Measurements from ENCODE around the gene MPPED1. TPM values are rescaled to one million over a fixed set of nuclear protein-coding genes. Genes with fewer than 3 reads are reported as not detected.

Gene MPPED1
- total and polyA plus RNA-seq, 2 donors (not counting 1 experiment from before 2014, with no cell fraction given): not detected

DNA sequence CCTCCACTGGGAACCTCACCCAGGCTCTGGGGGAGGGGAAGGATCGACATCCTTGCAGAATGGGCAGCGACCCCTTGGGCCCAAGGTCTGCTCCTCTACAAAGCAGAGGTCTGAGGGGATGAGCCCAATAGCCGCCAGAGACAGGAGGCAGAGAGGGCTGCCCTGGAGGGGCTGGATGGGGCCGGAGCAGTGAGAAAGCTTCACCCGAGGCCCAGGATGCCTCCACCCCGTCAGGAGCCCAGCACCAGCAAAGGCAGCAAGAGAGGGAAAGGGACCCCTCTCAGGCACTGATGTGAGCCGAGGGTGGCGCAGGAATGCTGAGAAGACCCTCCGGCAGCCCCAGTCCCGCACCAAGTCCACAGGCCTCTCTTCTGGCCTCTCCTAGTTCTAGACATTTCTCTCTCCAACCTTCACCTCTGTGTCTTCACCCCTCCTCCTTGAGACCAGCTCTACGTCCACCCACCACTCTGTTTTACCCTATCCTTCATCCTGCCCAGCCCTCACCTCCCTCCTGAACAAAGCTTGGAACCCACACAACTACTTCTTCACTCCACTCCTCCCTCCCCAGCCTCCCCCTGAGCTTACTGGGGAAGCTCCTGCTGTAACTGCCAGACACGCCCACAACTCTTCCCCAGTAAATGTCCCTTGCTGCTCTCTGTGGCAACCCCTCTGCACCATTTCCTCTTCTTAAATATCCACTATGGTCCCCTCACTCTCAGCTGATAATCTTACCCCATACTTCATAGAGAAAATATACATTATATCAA lies 131.9 kb downstream of the MPPED1 start:
- H3K9me3 ChIP-seq (ENCODE audit: control insufficient read depth, insufficient read depth, low read depth, low read length): no peaks in the 10 kb centered on the region
- TF ChIP-seq EZH2 (IDR thresholded peaks at IDR 0.05; ENCODE audit: low read length, missing control alignments): no peak
- TF ChIP-seq, protein P1, sequence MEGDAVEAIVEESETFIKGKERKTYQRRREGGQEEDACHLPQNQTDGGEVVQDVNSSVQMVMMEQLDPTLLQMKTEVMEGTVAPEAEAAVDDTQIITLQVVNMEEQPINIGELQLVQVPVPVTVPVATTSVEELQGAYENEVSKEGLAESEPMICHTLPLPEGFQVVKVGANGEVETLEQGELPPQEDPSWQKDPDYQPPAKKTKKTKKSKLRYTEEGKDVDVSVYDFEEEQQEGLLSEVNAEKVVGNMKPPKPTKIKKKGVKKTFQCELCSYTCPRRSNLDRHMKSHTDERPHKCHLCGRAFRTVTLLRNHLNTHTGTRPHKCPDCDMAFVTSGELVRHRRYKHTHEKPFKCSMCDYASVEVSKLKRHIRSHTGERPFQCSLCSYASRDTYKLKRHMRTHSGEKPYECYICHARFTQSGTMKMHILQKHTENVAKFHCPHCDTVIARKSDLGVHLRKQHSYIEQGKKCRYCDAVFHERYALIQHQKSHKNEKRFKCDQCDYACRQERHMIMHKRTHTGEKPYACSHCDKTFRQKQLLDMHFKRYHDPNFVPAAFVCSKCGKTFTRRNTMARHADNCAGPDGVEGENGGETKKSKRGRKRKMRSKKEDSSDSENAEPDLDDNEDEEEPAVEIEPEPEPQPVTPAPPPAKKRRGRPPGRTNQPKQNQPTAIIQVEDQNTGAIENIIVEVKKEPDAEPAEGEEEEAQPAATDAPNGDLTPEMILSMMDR (conservative IDR thresholded peaks at IDR 0.05 in 1 of 2, IDR thresholded peaks at IDR 0.05 in 1 of 2; ENCODE audit: low read depth in 1 of 2, low read length in 2 of 2): no peak
- no peak overlapping the region for H3K4me2 ChIP-seq (ENCODE audit: extremely low read depth, insufficient read depth, low read length)
- H3K79me2 ChIP-seq (ENCODE audit: control insufficient read depth, insufficient read depth, low read length): no peaks in the 10 kb centered on the region
- no peak overlapping the region for H3K9ac ChIP-seq (ENCODE audit: insufficient read depth, low read length)
- DNase-seq (ENCODE audit: low read depth in 2 of 2): no peak
- no peak overlapping the region for H3K4me3 ChIP-seq (replicated peaks in 1 of 4; ENCODE audit: control extremely low read depth in 1 of 4, insufficient read depth in 1 of 4, low read depth in 3 of 4, low read length in 4 of 4)
- no peaks in the 10 kb centered on the region for H3K27me3 ChIP-seq (ENCODE audit: control insufficient read depth, insufficient read depth, low read length)
- no peaks in the 10 kb centered on the region for H3K36me3 ChIP-seq (ENCODE audit: control insufficient read depth, insufficient read depth, low read length)
- H4K20me1 ChIP-seq (ENCODE audit: control insufficient read depth, extremely low read depth, insufficient read depth, low read length): no peaks in the 10 kb centered on the region
- H3K4me1 ChIP-seq (ENCODE audit: control insufficient read depth, extremely low read depth, insufficient read depth, low read length): no peaks in the 10 kb centered on the region
- H2AFZ ChIP-seq (ENCODE audit: low read length): no peak overlapping the region
- no peak overlapping the region for H3K27ac ChIP-seq (ENCODE audit: insufficient read depth, low read length)

DNA sequence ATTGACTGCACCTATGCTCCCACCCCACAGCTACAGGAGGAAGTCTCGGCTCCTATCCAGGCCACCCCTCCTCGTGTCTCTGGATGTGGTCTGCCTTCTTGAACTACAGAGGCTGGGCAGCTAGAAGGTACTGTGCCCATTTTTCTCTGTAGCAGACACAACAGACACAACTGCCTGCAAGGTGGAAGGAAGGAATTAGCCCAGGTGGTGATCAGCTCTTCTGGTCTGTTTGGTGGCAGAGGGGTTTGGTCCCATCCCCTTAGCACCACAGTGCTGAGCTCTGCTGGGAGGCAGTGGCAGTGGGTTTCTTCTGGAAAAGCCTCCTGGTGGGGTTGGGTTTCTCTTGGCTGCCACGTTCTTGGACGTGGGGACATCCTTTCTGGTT lies 132.5 kb downstream of the MPPED1 start:
- TF ChIP-seq EZH2 (IDR thresholded peaks at IDR 0.05; ENCODE audit: low read length, missing control alignments): no peak
- TF ChIP-seq, protein P1 (conservative IDR thresholded peaks at IDR 0.05 in 1 of 2, IDR thresholded peaks at IDR 0.05 in 1 of 2; ENCODE audit: low read depth in 1 of 2, low read length in 2 of 2): no peak
- Histone ChIP-seq H3K4me2 (ENCODE audit: extremely low read depth, insufficient read depth, low read length) (no peak overlapping the region), H3K4me1 (ENCODE audit: control insufficient read depth, extremely low read depth, insufficient read depth, low read length) (no peaks in the 10 kb centered on the region), H3K27me3 (ENCODE audit: control insufficient read depth, insufficient read depth, low read length) (no peaks in the 10 kb centered on the region), H3K9me3 (ENCODE audit: control insufficient read depth, insufficient read depth, low read depth, low read length) (no peaks in the 10 kb centered on the region), H3K27ac (ENCODE audit: insufficient read depth, low read length) (no peak overlapping the region), H3K79me2 (ENCODE audit: control insufficient read depth, insufficient read depth, low read length) (no peaks in the 10 kb centered on the region), H2AFZ (ENCODE audit: low read length) (no peak overlapping the region), H3K4me3 (replicated peaks in 1 of 4; ENCODE audit: control extremely low read depth in 1 of 4, insufficient read depth in 1 of 4, low read depth in 3 of 4, low read length in 4 of 4) (no peak overlapping the region), H3K36me3 (ENCODE audit: control insufficient read depth, insufficient read depth, low read length) (no peaks in the 10 kb centered on the region), H3K9ac (ENCODE audit: insufficient read depth, low read length) (no peak overlapping the region), H4K20me1 (ENCODE audit: control insufficient read depth, extremely low read depth, insufficient read depth, low read length) (no peaks in the 10 kb centered on the region)
- DNase-seq (ENCODE audit: low read depth in 2 of 2): no peak

DNA sequence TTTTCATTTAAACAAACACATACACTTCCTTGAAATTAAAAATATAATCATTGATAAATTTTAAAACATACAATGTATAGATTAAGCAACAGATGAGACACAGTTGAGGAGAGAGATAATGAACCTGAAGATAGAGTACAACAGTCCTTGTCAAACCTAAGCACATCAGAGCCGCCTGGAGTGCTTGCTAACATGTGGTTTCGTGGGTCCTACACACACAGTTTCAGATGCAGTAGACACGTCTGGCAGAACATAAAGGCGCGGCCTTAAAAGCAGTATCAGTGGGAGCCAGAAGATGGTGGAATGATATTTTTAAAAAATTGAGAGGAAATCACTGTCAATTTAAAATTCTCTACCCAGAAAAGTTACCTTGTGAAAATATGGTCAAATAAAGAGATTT lies 134.4 kb downstream of the MPPED1 start:
- TF ChIP-seq EZH2 (IDR thresholded peaks at IDR 0.05; ENCODE audit: low read length, missing control alignments): no peak
- TF ChIP-seq, protein P1 (conservative IDR thresholded peaks at IDR 0.05 in 1 of 2, IDR thresholded peaks at IDR 0.05 in 1 of 2; ENCODE audit: low read depth in 1 of 2, low read length in 2 of 2): no peak
- no peak overlapping the region for H3K9ac ChIP-seq (ENCODE audit: insufficient read depth, low read length)
- H3K4me2 ChIP-seq (ENCODE audit: extremely low read depth, insufficient read depth, low read length): no peak overlapping the region
- H3K4me1 ChIP-seq (ENCODE audit: control insufficient read depth, extremely low read depth, insufficient read depth, low read length): no peaks in the 10 kb centered on the region
- H2AFZ ChIP-seq (ENCODE audit: low read length): no peak overlapping the region
- no peaks in the 10 kb centered on the region for H3K9me3 ChIP-seq (ENCODE audit: control insufficient read depth, insufficient read depth, low read depth, low read length)
- no peaks in the 10 kb centered on the region for H4K20me1 ChIP-seq (ENCODE audit: control insufficient read depth, extremely low read depth, insufficient read depth, low read length)
- no peaks in the 10 kb centered on the region for H3K36me3 ChIP-seq (ENCODE audit: control insufficient read depth, insufficient read depth, low read length)
- no peak overlapping the region for H3K4me3 ChIP-seq (replicated peaks in 1 of 4; ENCODE audit: control extremely low read depth in 1 of 4, insufficient read depth in 1 of 4, low read depth in 3 of 4, low read length in 4 of 4)
- no peaks in the 10 kb centered on the region for H3K27me3 ChIP-seq (ENCODE audit: control insufficient read depth, insufficient read depth, low read length)
- no peak for DNase-seq (ENCODE audit: low read depth in 2 of 2)
- no peak overlapping the region for H3K27ac ChIP-seq (ENCODE audit: insufficient read depth, low read length)
- H3K79me2 ChIP-seq (ENCODE audit: control insufficient read depth, insufficient read depth, low read length): no peaks in the 10 kb centered on the region
